Gastroesophageal sphincter (tissue), 4 donors: ENCODE measurements around the gene TXNDC11. TPM values are rescaled to one million over a fixed set of nuclear protein-coding genes. Genes with fewer than 3 reads are reported as not detected.

ENCODE experiments used
- ATAC-seq: fragments of 150-250 bp; one replicate; pipeline ENCODE4 v1.9.1; 2016; ENCODE audit warnings: mild to moderate bottlenecking, moderate library complexity
- H3K27ac ChIP-seq, 4 donors: fragments of 200-600 bp; sonication (generic) in 3 of 4; 1 replicate in 3 of 4; 2 replicates in 1 of 4; pipeline ENCODE4 v1.5.1; 2016 to 2019
- H3K27me3 ChIP-seq: fragments of 200-600 bp; sonication (generic); one replicate; pipeline ENCODE4 v1.5.1; 2019
- H3K36me3 ChIP-seq, 2 donors: fragments of 200-600 bp; sonication (generic); one replicate each; pipeline ENCODE4 v1.5.1; 2019; ENCODE audit warnings: control low read depth in 1 of 2
- H3K4me1 ChIP-seq, 3 donors: fragments of 200-600 bp; sonication (generic); 1 replicate in 2 of 3; 2 replicates in 1 of 3; pipeline ENCODE4 v1.5.1; 2016 to 2019; ENCODE audit warnings: control low read depth in 2 of 3
- H3K4me3 ChIP-seq, 2 donors: fragments of 200-600 bp; sonication (generic); one replicate each; pipeline ENCODE4 v1.5.1; 2019; ENCODE audit warnings: mild to moderate bottlenecking in 1 of 2, moderate library complexity in 1 of 2
- H3K9me3 ChIP-seq, 3 donors: fragments of 200-600 bp; sonication (generic); one replicate each; pipeline ENCODE4 v1.5.1; 2017 to 2019; ENCODE audit warnings: control low read depth in 2 of 3
- CTCF ChIP-seq, 4 experiments: fragments of 200-600 bp in 2 of 4; fragments of 450-650 bp in 2 of 4; sonication (generic) in 1 of 4; IDR thresholded peaks; one replicate each; pipeline ENCODE4 v1.5.1; 2017 to 2019; ENCODE audit warnings: antibody characterized with exemption in 4 of 4, mild to moderate bottlenecking in 2 of 4, moderate library complexity in 2 of 4
- EP300 ChIP-seq: sonication (generic); formaldehyde crosslinking; IDR thresholded peaks from one replicate; pipeline ENCODE4 v1.6.1; 2017; ENCODE audit warnings: antibody characterized with exemption, mild to moderate bottlenecking
- POLR2A ChIP-seq, 2 donors: fragments of 450-650 bp; IDR thresholded peaks; one replicate each; pipeline ENCODE4 v1.6.1; 2017; ENCODE audit warnings: antibody characterized with exemption in 2 of 2, mild to moderate bottlenecking in 2 of 2, moderate library complexity in 1 of 2
- POLR2AphosphoS5 ChIP-seq: sonication (generic); formaldehyde crosslinking; IDR thresholded peaks from one replicate; pipeline ENCODE4 v1.6.1; 2017; ENCODE audit warnings: antibody characterized with exemption
- WGBS, 2 donors: methylation state at CpG; one replicate each; pipeline ENCODE4 v1.1.5; 2018; ENCODE audit warnings: low coverage in 1 of 2; 5-methylcytosine and 5-hydroxymethylcytosine counted together
- total RNA-seq, 4 donors: library from RNA; depleted of rRNA; stranded (reverse); fragments of >200 nt; gene quantifications; one replicate each; pipeline ENCODE4 v1.1.0, GENCODE V29; 2016

Gene TXNDC11
- total RNA-seq, 4 donors from 2014 or later, result 30.2 to 53.5 (median 46.4) TPM

GRCh38 chr16:11636172-11636721 is 106.4 kb downstream of the TXNDC11 start:
- Histone ChIP-seq H3K36me3 (no peaks in the 10 kb centered on the region), H3K27me3 (no peaks in the 10 kb centered on the region), H3K27ac (no peak overlapping the region), H3K4me1 (peaks cover 3 to 40% (median 20%) of the 10 kb centered on the region in 3 donors), H3K9me3 (no peaks in the 10 kb centered on the region), H3K4me3 (no peak overlapping the region)
- TF ChIP-seq CTCF (IDR thresholded peaks at IDR 0.05), result no peak
- WGBS, 2 donors, result 59 to 66% methylated on average over 10 to 14 of the region's 14 CpGs
- ATAC-seq, result no peak

GRCh38 chr16:11635679-11636171 is 106.9 kb downstream of the TXNDC11 start:
- no peaks in the 10 kb centered on the region for H3K9me3 ChIP-seq
- no peaks in the 10 kb centered on the region for H3K27me3 ChIP-seq
- H3K27ac ChIP-seq, result no peak overlapping the region
- no peaks in the 10 kb centered on the region for H3K36me3 ChIP-seq
- peaks cover 0 to 35% (median 15%) of the 10 kb centered on the region in 3 donors for H3K4me1 ChIP-seq
- WGBS, 2 donors, result 100% methylated on average over 3 of the region's 12 CpGs; no CpG with 5 or more reads in 1 of the 2 donors
- no peak for TF ChIP-seq EP300
- TF ChIP-seq POLR2AphosphoS5, result no peak
- TF ChIP-seq CTCF (IDR thresholded peaks at IDR 0.05), result no peak
- no peak for TF ChIP-seq POLR2A (IDR thresholded peaks at IDR 0.05)
- H3K4me3 ChIP-seq, result no peak overlapping the region
- no peak for ATAC-seq

- Histone ChIP-seq H3K4me1 (peaks cover 0 to 29% (median 11%) of the 10 kb centered on the region in 3 donors), H3K27ac (no peak overlapping the region), H3K9me3 (no peaks in the 10 kb centered on the region), H3K27me3 (no peaks in the 10 kb centered on the region), H3K36me3 (no peaks in the 10 kb centered on the region), H3K4me3 (no peak overlapping the region)
- 86 to 94% methylated on average over 6 of the region's 10 CpGs for WGBS, 2 donors
- ATAC-seq, result no peak
- TF ChIP-seq POLR2A (IDR thresholded peaks at IDR 0.05), result no peak
- TF ChIP-seq POLR2AphosphoS5, result no peak
- TF ChIP-seq CTCF (IDR thresholded peaks at IDR 0.05), result no peak
- no peak for TF ChIP-seq EP300
Measured at GRCh38 chr16:11635113-11635652, 107.5 kb downstream of the TXNDC11 start.

- Histone ChIP-seq H3K4me1 (peaks cover 0 to 28% (median 11%) of the 10 kb centered on the region in 3 donors), H3K36me3 (no peaks in the 10 kb centered on the region), H3K27ac (no peak overlapping the region), H3K27me3 (no peaks in the 10 kb centered on the region), H3K9me3 (no peaks in the 10 kb centered on the region), H3K4me3 (no peak overlapping the region)
- WGBS, 2 donors, result 80 to 89% methylated on average over 4 to 5 of the region's 6 CpGs
- TF ChIP-seq POLR2AphosphoS5 (no peak), POLR2A (IDR thresholded peaks at IDR 0.05) (no peak), EP300 (no peak), CTCF (IDR thresholded peaks at IDR 0.05) (no peak)
- no peak for ATAC-seq
Measured at GRCh38 chr16:11634312-11634711, 108.3 kb downstream of the TXNDC11 start.

- no peak for ATAC-seq
- peak overlapping the region in 3 of 4 donors; percentile 68 to 79 (median 72) for H3K27ac ChIP-seq
- peaks cover 0 to 40% (median 11%) of the 10 kb centered on the region in 3 donors for H3K4me1 ChIP-seq
- H3K36me3 ChIP-seq, result no peaks in the 10 kb centered on the region
- no peaks in the 10 kb centered on the region for H3K27me3 ChIP-seq
- WGBS, 2 donors, result 100% methylated on average over 1 of the region's 3 CpGs
- TF ChIP-seq POLR2A (IDR thresholded peaks at IDR 0.05) (no peak), POLR2AphosphoS5 (no peak), EP300 (no peak), CTCF (IDR thresholded peaks at IDR 0.05) (no peak)
- H3K4me3 ChIP-seq, result no peak overlapping the region
- no peaks in the 10 kb centered on the region for H3K9me3 ChIP-seq
Measured at GRCh38 chr16:11633113-11633512, 109.5 kb downstream of the TXNDC11 start.
